ENCODE results near the gene CHID1. TPM values are rescaled to one million over a fixed set of nuclear protein-coding genes. Genes with fewer than 3 reads are reported as not detected.
A peak's percentile ranks its signal among the peaks of the same experiment; 100 is the strongest.

Gene CHID1
- total RNA-seq, 2 experiments from 2014 or later: 30.6 to 71.1 TPM

DNA sequence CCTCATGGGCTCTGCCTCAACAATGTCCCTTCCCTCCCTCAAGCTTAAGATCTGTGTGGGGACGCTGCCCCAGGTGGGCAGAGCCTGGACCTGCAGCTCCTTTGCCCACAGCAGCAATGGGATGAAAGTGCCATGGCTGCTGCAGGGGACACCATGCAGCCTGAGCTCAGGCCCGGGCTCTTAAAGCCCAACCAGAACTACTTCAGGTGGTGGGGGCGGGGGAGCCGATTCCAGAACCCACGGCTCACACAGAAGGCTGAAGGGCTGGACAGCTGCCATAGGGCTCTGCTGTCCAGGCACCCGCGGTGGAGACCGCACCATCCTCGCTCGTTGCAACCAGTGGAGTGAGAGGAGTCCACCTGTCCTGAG lies 12.5 kb downstream of the CHID1 start:
- peaks cover 46% of the 10 kb centered on the region for H3K36me3 ChIP-seq (ENCODE audit: insufficient read depth, low read length)
- intact Hi-C loops (cut with micrococcal nuclease; ENCODE audit: unreplicated experiment): no loop called here
- H3K4me3 ChIP-seq (ENCODE audit: low read depth, low read length, poor library complexity, severe bottlenecking): no peak overlapping the region
- H3K9me3 ChIP-seq (ENCODE audit: low read length): no peaks in the 10 kb centered on the region
- BruUV-seq (replicated peaks): no TSS peak
- no peaks in the 10 kb centered on the region for H3K79me2 ChIP-seq (ENCODE audit: insufficient read depth, low read depth, low read length)
- ChIA-PET CTCF (ENCODE audit: unreplicated experiment) (interaction anchor here (0.6 to 1.2 kb wide), 3 partner anchors 9 to 631 kb away, joined by 3 read pairs; no protein-coding TSS in a partner anchor), POLR2A (interaction anchor here (0.6 kb wide), 1 partner anchor 594 kb away, joined by 3 read pairs; no protein-coding TSS in a partner anchor)
- H3K4me1 ChIP-seq (ENCODE audit: insufficient read depth, low read length, poor library complexity, severe bottlenecking): no peaks in the 10 kb centered on the region
- H3K9me2 ChIP-seq (ENCODE audit: insufficient read depth, low read length): no peaks in the 10 kb centered on the region
- no peak overlapping the region for H2AFZ ChIP-seq (ENCODE audit: low read length)
- no peak for DNase-seq (ENCODE audit: low spot score)
- no peak for TF ChIP-seq EZH2phosphoT487 (IDR thresholded peaks at IDR 0.05; ENCODE audit: borderline replicate concordance, low read depth, low read length)
- peak; percentile 35; the same call in 1 of the 2 replicates for TF ChIP-seq CTCF (conservative IDR thresholded peaks at IDR 0.05; ENCODE audit: low read length)
- no peak overlapping the region for H3K27ac ChIP-seq (ENCODE audit: low read depth, low read length, poor library complexity, severe bottlenecking)
- H3K4me2 ChIP-seq (ENCODE audit: low read length): no peak overlapping the region
- H4K20me1 ChIP-seq (ENCODE audit: insufficient read depth, low read length): no peaks in the 10 kb centered on the region; the same call in 1 of the 2 replicates

- ChIA-PET POLR2A (no interaction called here), CTCF (ENCODE audit: unreplicated experiment) (interaction anchor here (0.6 to 1.2 kb wide), 3 partner anchors 9 to 632 kb away, joined by 3 read pairs; no protein-coding TSS in a partner anchor)
- Histone ChIP-seq H3K4me3 (ENCODE audit: low read depth, low read length, poor library complexity, severe bottlenecking) (no peak overlapping the region), H2AFZ (ENCODE audit: low read length) (no peak overlapping the region), H3K4me1 (ENCODE audit: insufficient read depth, low read length, poor library complexity, severe bottlenecking) (no peaks in the 10 kb centered on the region), H3K4me2 (ENCODE audit: low read length) (no peak overlapping the region), H3K9me3 (ENCODE audit: low read length) (no peaks in the 10 kb centered on the region), H4K20me1 (ENCODE audit: insufficient read depth, low read length) (no peaks in the 10 kb centered on the region; the same call in 1 of the 2 replicates), H3K27ac (ENCODE audit: low read depth, low read length, poor library complexity, severe bottlenecking) (no peak overlapping the region), H3K36me3 (ENCODE audit: insufficient read depth, low read length) (peaks cover 41% of the 10 kb centered on the region), H3K79me2 (ENCODE audit: insufficient read depth, low read depth, low read length) (no peaks in the 10 kb centered on the region), H3K9me2 (ENCODE audit: insufficient read depth, low read length) (no peaks in the 10 kb centered on the region)
- no TSS peak for BruUV-seq (replicated peaks)
- intact Hi-C loops (cut with micrococcal nuclease; ENCODE audit: unreplicated experiment): no loop called here
- DNase-seq (ENCODE audit: low spot score): no peak
- TF ChIP-seq EZH2phosphoT487 (IDR thresholded peaks at IDR 0.05; ENCODE audit: borderline replicate concordance, low read depth, low read length) (no peak), CTCF (conservative IDR thresholded peaks at IDR 0.05; ENCODE audit: low read length) (no peak)
Observed at GRCh38 chr11:897253-898142, 13.1 kb downstream of the CHID1 start.

Measured in OCI-LY7 (cell line).